HG03571 (cell line): Measurements from ENCODE around the gene THADA.

Source experiments
- ATAC-seq: cut with Tn5 transposase; IDR thresholded peaks from one replicate; pipeline ENCODE4 v1.9.1; 2021; ENCODE audit not compliant: unreplicated experiment

The THADA gene

DNA sequence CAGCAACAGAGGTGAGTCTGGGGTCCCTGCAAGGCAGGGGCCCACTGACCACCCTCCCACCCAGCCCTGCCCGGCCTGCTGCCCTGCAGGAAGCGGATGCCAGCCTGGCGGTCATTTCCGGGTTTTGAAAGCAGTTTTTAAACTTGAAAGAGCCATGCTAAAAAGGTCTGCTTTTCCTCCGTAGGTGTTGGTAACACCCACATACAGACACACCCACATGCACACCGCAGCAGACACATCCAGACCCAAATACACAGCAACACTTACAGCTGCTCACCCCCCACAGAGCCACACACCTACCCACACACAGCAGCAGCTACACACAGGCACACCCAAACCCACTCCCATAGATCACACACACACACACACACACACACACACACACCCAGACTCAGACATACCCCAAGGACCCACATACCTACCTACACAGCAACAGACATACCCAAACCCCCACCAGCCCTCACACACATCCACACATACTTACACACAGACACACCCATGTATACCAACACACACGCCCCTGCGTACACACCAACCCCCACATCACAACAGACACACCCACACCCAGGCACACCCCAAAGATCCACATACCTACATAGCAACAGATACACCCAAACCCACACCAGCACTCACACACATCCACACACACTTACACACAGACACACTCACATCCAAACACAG lies 377.0 kb downstream of the THADA start:
- no peak for ATAC-seq

DNA sequence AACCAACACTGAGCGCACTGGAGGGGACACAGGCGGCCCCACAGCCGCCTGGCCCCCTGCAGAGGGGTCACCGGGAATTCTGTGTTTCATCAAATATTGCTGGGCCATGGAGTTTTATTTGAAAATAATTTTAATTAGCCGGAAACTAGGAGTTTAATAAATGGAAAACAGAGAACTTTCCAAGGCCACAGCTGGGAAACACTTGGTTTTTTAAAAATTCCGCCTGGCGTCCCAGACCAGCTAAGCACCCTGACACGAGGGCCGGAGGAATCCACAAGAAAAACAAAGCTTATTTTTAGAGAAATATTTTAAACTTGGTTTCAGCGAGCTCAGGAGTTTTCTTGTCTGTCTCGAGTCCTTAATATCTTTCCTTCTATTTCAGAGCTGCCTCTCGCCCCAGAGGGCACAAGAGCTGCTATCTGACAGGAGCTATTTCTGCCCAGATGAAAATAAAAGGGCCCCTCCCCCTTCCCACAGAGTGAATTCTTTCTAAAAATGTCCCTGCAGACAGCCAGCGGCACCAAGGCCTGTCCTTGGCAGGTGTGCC lies 377.6 kb downstream of the THADA start:
- no peak for ATAC-seq

GRCh38 chr2:43217228-43218154 lies 378.3 kb downstream of the THADA start:
- ATAC-seq: no peak

DNA sequence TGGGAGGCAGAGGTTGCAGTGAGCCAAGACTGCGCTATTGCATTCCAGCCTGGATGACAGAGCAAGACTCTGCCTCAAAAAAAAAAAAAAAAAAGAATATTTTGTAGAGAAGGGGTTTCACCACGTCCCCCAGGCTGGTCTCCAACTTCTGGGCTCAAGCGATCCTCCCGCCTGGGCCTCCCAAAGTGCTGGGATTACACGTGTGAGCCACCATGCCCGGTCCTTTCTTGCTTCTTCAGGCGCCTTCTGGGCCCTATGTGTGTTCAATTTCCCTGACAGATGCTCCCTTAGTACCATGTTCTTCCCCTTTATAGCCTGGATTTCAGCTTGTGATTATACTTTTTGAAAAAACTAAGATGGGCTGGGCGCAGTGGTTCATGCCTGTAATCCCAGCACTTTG lies 379.2 kb downstream of the THADA start:
- ATAC-seq: no peak

DNA sequence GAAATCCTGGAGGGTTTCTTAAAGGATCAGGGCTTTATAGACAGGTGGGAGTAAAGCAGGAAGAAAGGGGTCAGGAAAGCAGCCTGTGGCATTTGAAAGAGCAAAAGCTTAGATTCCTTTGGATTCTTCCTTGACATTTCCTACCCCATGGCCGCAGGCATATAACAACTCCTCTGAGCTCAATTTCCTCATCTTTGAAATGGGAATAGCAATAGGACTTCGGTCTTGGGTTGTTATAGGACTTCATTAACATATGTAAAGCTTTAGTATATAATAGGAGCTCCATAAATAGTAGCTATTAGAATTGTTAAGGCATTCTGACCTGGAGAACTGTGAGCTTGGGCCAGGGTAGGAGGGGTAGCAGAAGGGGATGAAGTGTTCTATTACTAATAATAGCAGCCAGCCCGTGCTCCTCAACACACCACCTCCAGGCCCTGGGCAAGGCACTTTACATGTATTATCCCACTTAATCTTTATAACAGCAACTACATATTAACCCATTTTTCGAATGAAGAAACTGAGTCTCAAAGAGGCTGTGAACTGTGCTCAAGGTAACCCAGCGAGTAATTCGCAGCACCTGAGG lies 380.1 kb downstream of the THADA start:
- no peak for ATAC-seq

- no peak for ATAC-seq
Measured at GRCh38 chr2:43214253-43214652, 381.6 kb downstream of the THADA start.

- no peak for ATAC-seq
Measured at GRCh38 chr2:43212931-43213330, 382.9 kb downstream of the THADA start.

- no peak for ATAC-seq
Measured at GRCh38 chr2:43212216-43212835, 383.5 kb downstream of the THADA start.

DNA sequence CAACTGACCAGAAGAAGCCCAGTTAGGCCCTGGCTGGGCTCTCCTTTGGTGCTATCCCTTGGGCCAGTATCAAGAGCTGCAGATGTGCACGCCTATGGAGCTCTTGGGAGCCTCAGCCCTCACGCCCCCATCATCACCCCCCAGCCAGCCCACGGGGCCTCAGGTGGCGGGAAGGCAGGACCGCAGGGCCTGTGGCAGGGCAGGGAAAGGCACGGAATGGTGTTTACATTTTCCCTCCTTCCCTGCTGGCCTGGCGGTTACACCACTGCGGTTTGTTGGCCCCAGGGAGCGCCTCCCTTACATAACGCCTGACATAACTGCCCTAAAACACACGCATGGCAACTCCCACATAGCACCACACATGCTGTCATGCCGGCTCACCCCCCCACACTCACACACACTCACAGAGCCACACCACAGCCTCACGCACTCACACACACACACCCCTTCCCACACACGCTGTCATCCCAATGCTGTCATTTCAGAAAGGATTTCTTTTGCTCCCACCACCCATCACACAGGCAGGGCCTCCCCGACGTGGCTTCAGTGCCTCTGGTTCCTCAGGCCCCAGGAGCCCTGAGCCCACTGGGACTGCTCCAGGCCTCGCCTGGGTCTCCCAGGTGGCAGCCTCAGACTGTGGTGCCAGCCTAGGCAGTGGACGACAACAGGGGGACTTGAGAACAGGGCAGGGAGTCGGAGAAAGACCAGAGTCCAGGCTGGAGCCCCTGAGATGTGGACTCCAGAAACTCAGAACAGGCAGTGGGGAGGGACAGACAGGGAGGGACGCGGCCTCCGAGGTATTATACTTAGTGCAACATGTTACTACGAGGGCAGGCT lies 385.2 kb downstream of the THADA start:
- ATAC-seq: no peak

DNA sequence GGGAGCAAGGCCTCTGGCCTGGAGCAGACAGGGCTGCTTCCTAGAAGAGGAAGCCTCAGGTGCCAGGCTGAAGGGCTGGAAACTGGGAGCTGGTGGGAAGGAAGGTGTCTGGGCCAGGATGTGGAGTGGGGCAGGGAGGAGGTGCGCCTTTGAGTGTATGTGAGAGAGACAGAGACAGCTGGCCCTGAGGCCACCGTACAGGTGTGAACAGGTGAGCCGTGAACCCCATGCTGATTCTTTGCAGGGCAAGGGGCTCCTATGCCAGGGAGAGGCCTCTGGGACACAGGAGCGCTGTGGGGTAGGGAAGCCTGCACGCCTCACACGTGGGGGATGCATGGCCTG lies 385.7 kb downstream of the THADA start:
- ATAC-seq: no peak

DNA sequence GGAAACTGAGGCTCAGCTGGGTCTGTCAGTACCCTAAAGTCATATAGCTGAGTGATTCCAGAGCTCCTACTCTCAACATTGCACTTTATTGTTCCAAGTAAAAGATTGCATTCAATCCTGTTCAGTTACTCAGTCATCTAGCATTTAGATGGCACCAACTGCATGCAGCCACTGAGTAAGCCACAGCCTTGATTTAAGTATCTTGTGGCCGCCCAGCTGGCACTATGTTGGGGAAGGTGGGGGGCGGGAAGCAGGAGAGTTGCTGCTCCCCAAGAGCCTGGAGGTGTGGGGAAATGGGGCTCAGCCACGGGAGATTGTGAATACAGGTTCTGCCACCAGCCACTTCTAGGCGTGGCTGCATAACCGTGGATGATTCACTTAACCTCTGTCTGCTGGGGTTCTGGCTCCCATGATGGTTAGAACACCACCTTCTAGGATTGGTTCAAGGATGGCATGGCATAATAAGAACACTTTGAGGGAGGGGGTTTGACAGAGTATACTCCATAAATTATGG lies 386.6 kb downstream of the THADA start:
- no peak for ATAC-seq

DNA sequence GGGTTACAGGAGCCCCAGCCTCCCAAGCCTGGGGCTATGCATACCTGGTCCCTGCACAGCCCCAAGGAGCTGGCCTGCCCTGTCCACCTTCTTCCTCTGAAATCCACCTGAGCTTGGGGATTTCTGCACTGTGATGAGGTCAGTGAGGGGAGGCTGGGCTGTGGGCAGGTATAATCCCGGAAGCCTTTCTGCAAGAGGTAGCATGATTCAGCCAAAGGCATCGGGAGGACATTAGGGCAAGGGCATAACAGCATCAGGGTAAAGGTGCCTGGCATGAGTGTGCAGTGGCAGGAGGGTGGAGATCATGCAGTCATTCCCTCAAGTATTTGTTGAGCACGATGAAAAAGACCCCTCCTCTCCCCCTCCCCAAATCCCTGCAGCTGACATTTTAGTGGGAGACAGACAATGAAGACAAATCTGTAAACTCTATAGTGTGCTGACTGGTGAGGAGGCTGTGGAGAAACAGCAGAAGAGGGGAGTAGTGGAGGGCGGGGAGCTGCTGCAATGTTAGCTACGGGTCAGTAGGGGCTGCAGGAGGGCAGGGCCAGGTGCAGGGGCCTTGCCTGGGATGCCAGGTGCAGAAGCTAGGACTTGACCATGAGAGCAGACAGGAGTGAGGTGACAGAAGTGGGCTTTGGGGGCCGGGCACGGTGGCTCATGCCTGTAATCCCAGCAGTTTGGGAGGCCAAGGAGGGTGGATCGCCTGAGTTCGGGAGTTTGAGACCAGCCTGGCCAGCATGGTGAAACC lies 388.1 kb downstream of the THADA start:
- no peak for ATAC-seq

DNA sequence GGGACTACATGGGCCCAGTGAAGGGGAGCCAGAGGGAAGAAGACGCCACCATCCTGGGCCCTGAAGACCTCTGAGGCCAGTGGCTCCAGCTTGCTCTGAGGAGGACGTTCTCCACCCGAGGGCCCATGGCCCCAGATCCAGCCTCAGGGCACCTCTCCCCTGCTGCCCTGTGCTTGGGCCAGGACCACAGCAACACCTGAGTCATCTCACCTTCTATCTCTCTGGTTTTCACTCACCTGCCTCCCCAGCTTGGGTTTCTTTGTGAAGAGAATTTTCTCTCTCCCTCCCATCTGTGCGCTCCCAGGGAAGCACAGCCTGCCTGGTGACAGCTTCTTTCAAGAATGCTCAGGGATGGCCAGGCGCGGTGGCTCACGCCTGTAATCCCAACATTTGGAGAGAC lies 389.2 kb downstream of the THADA start:
- ATAC-seq: no peak

DNA sequence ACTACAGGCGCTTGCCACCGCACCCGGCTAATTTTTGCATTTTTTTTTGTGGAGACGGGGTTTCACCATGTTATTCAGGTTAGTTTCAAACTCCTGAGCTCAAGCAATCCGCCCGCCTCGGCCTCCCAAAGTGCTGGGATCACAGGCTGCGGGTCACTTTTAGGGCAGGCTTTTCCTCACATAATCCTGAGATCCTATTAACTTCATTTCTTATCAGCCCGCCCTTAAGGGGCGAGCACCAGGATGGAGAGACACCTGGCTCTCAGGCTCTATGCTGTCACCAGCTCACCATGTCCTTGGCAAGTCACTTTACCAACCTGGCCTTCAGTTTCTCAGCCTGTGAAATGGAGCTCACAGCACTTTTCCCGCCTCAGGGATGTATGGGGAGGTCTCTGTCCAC lies 392.5 kb downstream of the THADA start:
- no peak for ATAC-seq

GRCh38 chr2:43202289-43202688 lies 393.5 kb downstream of the THADA start:
- no peak for ATAC-seq

GRCh38 chr2:43201497-43201896 lies 394.3 kb downstream of the THADA start:
- no peak for ATAC-seq

- no peak for ATAC-seq
Measured at GRCh38 chr2:43201016-43201415, 394.8 kb downstream of the THADA start.

- ATAC-seq: no peak
Measured at GRCh38 chr2:43199492-43200488, 396.0 kb downstream of the THADA start.
